ENCODE results near the gene NPBWR2.
A peak's percentile ranks its signal among the peaks of the same experiment; 100 is the strongest.

Gene NPBWR2

GRCh38 chr20:64114356-64114971, 7.1 kb upstream of the NPBWR2 start:
- H3K27ac Mint-ChIP-seq: no peak overlapping the region
- no peaks in the 10 kb centered on the region for H3K4me1 Mint-ChIP-seq
- H3K4me3 Mint-ChIP-seq: no peak overlapping the region
- ATAC-seq (no peak), DNase-seq (ENCODE audit: low spot score in 2 of 2) (peak; percentile 1 to 41)
- no peaks in the 10 kb centered on the region for H3K9me3 Mint-ChIP-seq
- H3K36me3 Mint-ChIP-seq: no peaks in the 10 kb centered on the region

- Mint-ChIP-seq H3K36me3 (no peaks in the 10 kb centered on the region), H3K9me3 (no peaks in the 10 kb centered on the region), H3K4me3 (no peak overlapping the region), H3K4me1 (no peaks in the 10 kb centered on the region), H3K27ac (no peak overlapping the region)
- ATAC-seq (no peak), DNase-seq (ENCODE audit: low spot score in 2 of 2) (peak in 1 of 2 donors; percentile 0)
Observed at GRCh38 chr20:64113796-64114355, 6.5 kb upstream of the NPBWR2 start.

- H3K27ac Mint-ChIP-seq: no peak overlapping the region
- DNase-seq (ENCODE audit: low spot score in 2 of 2): peak; percentile 0 to 39
- H3K4me3 Mint-ChIP-seq: no peak overlapping the region
- H3K9me3 Mint-ChIP-seq: no peaks in the 10 kb centered on the region
- H3K36me3 Mint-ChIP-seq: no peaks in the 10 kb centered on the region
- no peak for ATAC-seq
- H3K4me1 Mint-ChIP-seq: no peaks in the 10 kb centered on the region
Observed at GRCh38 chr20:64113444-64113775, 6.0 kb upstream of the NPBWR2 start.

GRCh38 chr20:64112691-64113443, 5.5 kb upstream of the NPBWR2 start:
- no peak overlapping the region for H3K27ac Mint-ChIP-seq
- peak; percentile 1 to 44 for DNase-seq (ENCODE audit: low spot score in 2 of 2)
- H3K36me3 Mint-ChIP-seq: no peaks in the 10 kb centered on the region
- ATAC-seq: no peak
- H3K9me3 Mint-ChIP-seq: no peaks in the 10 kb centered on the region
- no peak overlapping the region for H3K4me3 Mint-ChIP-seq
- H3K4me1 Mint-ChIP-seq: peaks cover 5% of the 10 kb centered on the region

GRCh38 chr20:64111841-64112641, 4.7 kb upstream of the NPBWR2 start:
- DNase-seq (ENCODE audit: low spot score in 2 of 2): peak; percentile 0 to 46
- ATAC-seq: no peak
- peaks cover 6% of the 10 kb centered on the region for H3K4me1 Mint-ChIP-seq
- H3K4me3 Mint-ChIP-seq: no peak overlapping the region
- H3K27ac Mint-ChIP-seq: no peak overlapping the region
- H3K36me3 Mint-ChIP-seq: no peaks in the 10 kb centered on the region
- no peaks in the 10 kb centered on the region for H3K9me3 Mint-ChIP-seq

- ATAC-seq (no peak), DNase-seq (ENCODE audit: low spot score in 2 of 2) (peak; percentile 2 to 44)
- Mint-ChIP-seq H3K9me3 (no peaks in the 10 kb centered on the region), H3K4me1 (peaks cover 6% of the 10 kb centered on the region), H3K36me3 (no peaks in the 10 kb centered on the region), H3K4me3 (no peak overlapping the region), H3K27ac (no peak overlapping the region)
Observed at GRCh38 chr20:64110411-64111068, 3.2 kb upstream of the NPBWR2 start.

GRCh38 chr20:64109831-64110391, 2.5 kb upstream of the NPBWR2 start:
- ATAC-seq (no peak), DNase-seq (ENCODE audit: low spot score in 2 of 2) (peak; percentile 1 to 41)
- H3K9me3 Mint-ChIP-seq: no peaks in the 10 kb centered on the region

GRCh38 chr20:64108731-64109681, 1.6 kb upstream of the NPBWR2 start:
- DNase-seq (ENCODE audit: low spot score in 2 of 2) (peak; percentile 1 to 40), ATAC-seq (no peak)
- no peak overlapping the region for H3K27ac Mint-ChIP-seq
- H3K4me1 Mint-ChIP-seq: peaks cover 6% of the 10 kb centered on the region
- no peaks in the 10 kb centered on the region for H3K36me3 Mint-ChIP-seq
- no peak overlapping the region for H3K4me3 Mint-ChIP-seq
- H3K9me3 Mint-ChIP-seq: no peaks in the 10 kb centered on the region

More at GRCh38 chr20:64109831-64110391, 2.5 kb upstream of the NPBWR2 start:
- H3K27ac Mint-ChIP-seq: no peak overlapping the region
- H3K4me3 Mint-ChIP-seq: no peak overlapping the region
- peaks cover 6% of the 10 kb centered on the region for H3K4me1 Mint-ChIP-seq
- no peaks in the 10 kb centered on the region for H3K36me3 Mint-ChIP-seq

- DNase-seq (ENCODE audit: low spot score in 2 of 2): peak; percentile 1 to 45
- no peaks in the 10 kb centered on the region for H3K36me3 Mint-ChIP-seq
Observed at GRCh38 chr20:64107736-64108457, 532 bp upstream of the NPBWR2 start.

GRCh38 chr20:64106435-64106961, 867 bp downstream of the NPBWR2 start:
- no peaks in the 10 kb centered on the region for H3K9me3 Mint-ChIP-seq
- ATAC-seq (no peak), DNase-seq (ENCODE audit: low spot score in 2 of 2) (no peak)
- H3K27ac Mint-ChIP-seq: no peak overlapping the region
- peaks cover 16% of the 10 kb centered on the region for H3K4me1 Mint-ChIP-seq
- H3K4me3 Mint-ChIP-seq: no peak overlapping the region
- H3K36me3 Mint-ChIP-seq: no peaks in the 10 kb centered on the region

More at GRCh38 chr20:64107736-64108457, 532 bp upstream of the NPBWR2 start:
- peaks cover 7% of the 10 kb centered on the region for H3K4me1 Mint-ChIP-seq
- no peaks in the 10 kb centered on the region for H3K9me3 Mint-ChIP-seq
- ATAC-seq: no peak
- H3K4me3 Mint-ChIP-seq: no peak overlapping the region
- peak overlapping the region; percentile 7 for H3K27ac Mint-ChIP-seq

GRCh38 chr20:64105846-64106434, 1.4 kb downstream of the NPBWR2 start:
- Mint-ChIP-seq H3K27ac (no peak overlapping the region), H3K36me3 (no peaks in the 10 kb centered on the region), H3K9me3 (no peaks in the 10 kb centered on the region), H3K4me3 (no peak overlapping the region), H3K4me1 (peaks cover 20% of the 10 kb centered on the region)
- ATAC-seq: no peak
- peak; percentile 1 to 46 for DNase-seq (ENCODE audit: low spot score in 2 of 2)

- H3K36me3 Mint-ChIP-seq: no peaks in the 10 kb centered on the region
- H3K4me3 Mint-ChIP-seq: no peak overlapping the region
- ATAC-seq (no peak), DNase-seq (ENCODE audit: low spot score in 2 of 2) (peak; percentile 1 to 45)
- no peak overlapping the region for H3K27ac Mint-ChIP-seq
- peaks cover 20% of the 10 kb centered on the region for H3K4me1 Mint-ChIP-seq
- no peaks in the 10 kb centered on the region for H3K9me3 Mint-ChIP-seq
Observed at GRCh38 chr20:64104667-64105451, 2.5 kb downstream of the NPBWR2 start.

Measured in stimulated activated effector memory CD8-positive, alpha-beta T cell treated with anti-CD3 and anti-CD28 coated beads, Interleukin-12 subunit alpha, Interleukin-12 subunit beta, amount 100 ng/mL, for 72 hours (primary cell).